GM10266 (cell line): ENCODE results near the gene PLEKHS1.

Source experiments
- DNase-seq: peaks from one replicate; pipeline ENCODE4 v3.0.0; 2012; ENCODE audit errors: extremely low spot score
- TF ChIP-seq, protein P1 (sequence below): IDR thresholded peaks from 2 replicates; pipeline ENCODE4 v1.5.1; 2012; ENCODE audit warnings: mild to moderate bottlenecking, low read depth; ENCODE audit not compliant: control insufficient read depth, insufficient read depth; ENCODE audit errors: missing control alignments

PLEKHS1 gene

GRCh38 chr10:113732160-113732881 lies 19.2 kb upstream of the PLEKHS1 start:
- TF ChIP-seq, protein P1, sequence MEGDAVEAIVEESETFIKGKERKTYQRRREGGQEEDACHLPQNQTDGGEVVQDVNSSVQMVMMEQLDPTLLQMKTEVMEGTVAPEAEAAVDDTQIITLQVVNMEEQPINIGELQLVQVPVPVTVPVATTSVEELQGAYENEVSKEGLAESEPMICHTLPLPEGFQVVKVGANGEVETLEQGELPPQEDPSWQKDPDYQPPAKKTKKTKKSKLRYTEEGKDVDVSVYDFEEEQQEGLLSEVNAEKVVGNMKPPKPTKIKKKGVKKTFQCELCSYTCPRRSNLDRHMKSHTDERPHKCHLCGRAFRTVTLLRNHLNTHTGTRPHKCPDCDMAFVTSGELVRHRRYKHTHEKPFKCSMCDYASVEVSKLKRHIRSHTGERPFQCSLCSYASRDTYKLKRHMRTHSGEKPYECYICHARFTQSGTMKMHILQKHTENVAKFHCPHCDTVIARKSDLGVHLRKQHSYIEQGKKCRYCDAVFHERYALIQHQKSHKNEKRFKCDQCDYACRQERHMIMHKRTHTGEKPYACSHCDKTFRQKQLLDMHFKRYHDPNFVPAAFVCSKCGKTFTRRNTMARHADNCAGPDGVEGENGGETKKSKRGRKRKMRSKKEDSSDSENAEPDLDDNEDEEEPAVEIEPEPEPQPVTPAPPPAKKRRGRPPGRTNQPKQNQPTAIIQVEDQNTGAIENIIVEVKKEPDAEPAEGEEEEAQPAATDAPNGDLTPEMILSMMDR = no peak

GRCh38 chr10:113732966-113733365 lies 18.5 kb upstream of the PLEKHS1 start:
- TF ChIP-seq, protein P1 = no peak
- no peak for DNase-seq

More at GRCh38 chr10:113732160-113732881, 19.2 kb upstream of the PLEKHS1 start:
- no peak for DNase-seq

DNA sequence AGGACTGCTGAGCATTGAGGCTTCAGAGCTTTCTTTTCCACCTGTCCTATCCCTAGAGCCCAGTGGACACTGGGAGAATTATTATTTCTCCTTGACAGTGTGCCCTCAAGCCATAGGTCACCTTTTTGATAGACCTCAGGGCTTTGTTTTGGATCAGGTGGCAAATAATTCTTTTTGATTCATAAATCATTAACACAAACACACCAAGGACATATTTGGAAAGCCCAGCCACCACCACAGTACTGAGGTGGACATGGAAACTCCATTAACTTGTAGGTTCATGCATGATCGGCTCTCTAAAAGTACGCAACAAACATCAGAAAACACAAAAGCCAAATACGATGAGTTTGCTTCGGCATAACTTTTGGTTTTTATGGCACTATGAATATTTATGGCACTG lies 17.8 kb upstream of the PLEKHS1 start:
- DNase-seq = no peak
- TF ChIP-seq, protein P1 = no peak

GRCh38 chr10:113735913-113736312 lies 15.6 kb upstream of the PLEKHS1 start:
- DNase-seq = no peak
- TF ChIP-seq, protein P1 = no peak

DNA sequence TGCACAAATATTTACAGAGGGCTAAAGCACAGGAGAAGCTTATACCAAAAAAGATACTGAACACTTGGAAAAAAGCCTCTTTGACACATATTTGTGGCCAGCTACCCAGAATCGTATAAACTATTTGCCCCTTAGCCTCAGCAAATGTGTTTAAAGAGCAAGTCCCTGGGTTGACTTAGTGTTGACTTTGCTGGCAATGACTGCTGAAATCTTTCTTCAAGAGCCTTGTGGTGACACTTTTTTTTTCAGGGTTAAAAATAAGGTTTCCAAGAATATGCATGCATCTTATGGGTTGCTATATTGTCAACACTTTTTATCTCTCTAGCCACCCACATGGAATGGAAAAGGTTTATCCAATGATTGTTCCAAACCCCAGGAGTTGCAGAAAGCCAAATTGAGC lies 14.9 kb upstream of the PLEKHS1 start:
- TF ChIP-seq, protein P1 = no peak
- no peak for DNase-seq

DNA sequence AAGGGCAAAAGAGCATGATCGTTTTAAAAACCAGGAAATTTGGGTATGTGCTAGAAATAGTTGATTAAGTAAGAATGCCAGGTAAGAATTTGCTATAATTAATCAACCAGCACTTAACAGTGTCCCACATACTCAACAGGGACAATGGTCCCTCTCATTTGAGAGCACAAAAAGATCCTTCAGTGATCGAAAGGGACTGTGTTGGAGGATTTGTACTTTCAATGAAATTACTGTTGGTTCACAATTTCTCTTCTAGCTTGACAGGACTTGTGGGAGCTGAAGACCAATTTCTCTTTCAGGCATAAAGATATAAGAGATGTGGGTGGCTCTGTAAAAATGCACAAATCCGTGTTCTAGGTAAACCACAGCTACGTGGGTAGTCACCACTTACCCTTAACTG lies 12.5 kb upstream of the PLEKHS1 start:
- DNase-seq = no peak
- TF ChIP-seq, protein P1 = no peak

DNA sequence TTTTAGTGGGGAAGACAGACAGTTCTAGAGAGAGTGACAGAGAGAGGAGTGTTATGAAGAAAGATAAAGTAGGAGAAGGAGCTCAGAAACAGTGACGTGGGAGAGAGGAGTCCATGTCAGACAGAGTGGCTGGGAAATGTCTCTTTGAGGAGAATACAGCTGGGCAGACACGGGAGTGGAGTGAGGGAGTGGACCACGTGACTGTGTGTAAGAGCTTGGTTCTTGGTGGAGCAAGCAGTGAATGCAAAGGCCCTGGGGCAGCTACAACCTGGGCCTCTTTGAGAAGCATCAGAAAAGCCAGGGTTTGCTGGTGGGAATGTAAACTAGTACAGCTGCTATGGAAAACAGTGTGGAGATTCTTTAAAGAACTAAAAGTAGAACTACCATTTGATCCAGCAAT lies 11.9 kb upstream of the PLEKHS1 start:
- no peak for DNase-seq
- TF ChIP-seq, protein P1 = no peak
